Thyroid gland (tissue), 4 donors: ENCODE measurements around the gene SH3BGRL2.

Experiments
- POLR2A ChIP-seq, 2 donors: fragments of 450-650 bp; IDR thresholded peaks; one replicate each; pipeline ENCODE4 v1.6.1; 2017; ENCODE audit warnings: antibody characterized with exemption in 2 of 2, mild to moderate bottlenecking in 2 of 2, moderate library complexity in 1 of 2
- TF ChIP-seq, protein P1 (sequence below), 6 experiments: fragments of 200-600 bp in 3 of 6; fragments of 450-650 bp in 3 of 6; sonication (generic) in 3 of 6; IDR thresholded peaks; one replicate each; pipeline ENCODE4 v1.5.1; 2016 to 2019; ENCODE audit warnings: antibody characterized with exemption in 6 of 6, mild to moderate bottlenecking in 2 of 6, inconsistent platforms in 1 of 6, moderate library complexity in 1 of 6

DNA sequence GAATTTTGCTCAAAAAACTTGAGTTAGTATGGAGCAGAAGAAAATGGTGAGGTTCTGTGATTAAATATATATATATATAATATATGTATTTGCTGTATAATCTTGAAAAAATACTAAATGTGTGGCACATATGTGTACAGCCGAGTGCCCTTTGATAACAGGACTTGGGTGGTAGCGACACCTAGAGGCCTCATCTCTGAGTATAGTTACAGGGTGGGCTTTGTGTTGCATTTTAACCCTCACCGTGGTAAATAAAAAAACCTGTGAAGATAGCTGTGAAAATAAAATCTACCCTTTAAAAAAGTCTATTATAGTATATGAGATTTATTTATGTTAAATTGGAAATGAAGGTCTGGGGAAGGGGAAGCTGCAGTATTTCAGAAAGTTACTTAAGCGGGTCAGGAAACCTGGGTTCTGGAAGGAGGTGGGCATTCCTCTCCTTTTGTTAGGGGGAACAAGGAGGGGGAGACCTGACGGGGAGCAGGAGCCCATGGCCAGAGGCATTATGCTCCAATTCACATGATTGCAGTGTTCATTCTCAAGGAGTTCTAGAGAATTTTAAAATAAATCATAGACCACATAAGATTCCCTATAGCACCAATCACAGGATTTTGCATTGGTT is 82.7 kb downstream of the SH3BGRL2 start:
- TF ChIP-seq POLR2A (IDR thresholded peaks at IDR 0.05): no peak
- TF ChIP-seq, protein P1, sequence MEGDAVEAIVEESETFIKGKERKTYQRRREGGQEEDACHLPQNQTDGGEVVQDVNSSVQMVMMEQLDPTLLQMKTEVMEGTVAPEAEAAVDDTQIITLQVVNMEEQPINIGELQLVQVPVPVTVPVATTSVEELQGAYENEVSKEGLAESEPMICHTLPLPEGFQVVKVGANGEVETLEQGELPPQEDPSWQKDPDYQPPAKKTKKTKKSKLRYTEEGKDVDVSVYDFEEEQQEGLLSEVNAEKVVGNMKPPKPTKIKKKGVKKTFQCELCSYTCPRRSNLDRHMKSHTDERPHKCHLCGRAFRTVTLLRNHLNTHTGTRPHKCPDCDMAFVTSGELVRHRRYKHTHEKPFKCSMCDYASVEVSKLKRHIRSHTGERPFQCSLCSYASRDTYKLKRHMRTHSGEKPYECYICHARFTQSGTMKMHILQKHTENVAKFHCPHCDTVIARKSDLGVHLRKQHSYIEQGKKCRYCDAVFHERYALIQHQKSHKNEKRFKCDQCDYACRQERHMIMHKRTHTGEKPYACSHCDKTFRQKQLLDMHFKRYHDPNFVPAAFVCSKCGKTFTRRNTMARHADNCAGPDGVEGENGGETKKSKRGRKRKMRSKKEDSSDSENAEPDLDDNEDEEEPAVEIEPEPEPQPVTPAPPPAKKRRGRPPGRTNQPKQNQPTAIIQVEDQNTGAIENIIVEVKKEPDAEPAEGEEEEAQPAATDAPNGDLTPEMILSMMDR (IDR thresholded peaks at IDR 0.05): peak; percentile 22 to 74 (median 58)
